ENCODE measurements around the gene TRAM2.

TRAM2 gene

DNA sequence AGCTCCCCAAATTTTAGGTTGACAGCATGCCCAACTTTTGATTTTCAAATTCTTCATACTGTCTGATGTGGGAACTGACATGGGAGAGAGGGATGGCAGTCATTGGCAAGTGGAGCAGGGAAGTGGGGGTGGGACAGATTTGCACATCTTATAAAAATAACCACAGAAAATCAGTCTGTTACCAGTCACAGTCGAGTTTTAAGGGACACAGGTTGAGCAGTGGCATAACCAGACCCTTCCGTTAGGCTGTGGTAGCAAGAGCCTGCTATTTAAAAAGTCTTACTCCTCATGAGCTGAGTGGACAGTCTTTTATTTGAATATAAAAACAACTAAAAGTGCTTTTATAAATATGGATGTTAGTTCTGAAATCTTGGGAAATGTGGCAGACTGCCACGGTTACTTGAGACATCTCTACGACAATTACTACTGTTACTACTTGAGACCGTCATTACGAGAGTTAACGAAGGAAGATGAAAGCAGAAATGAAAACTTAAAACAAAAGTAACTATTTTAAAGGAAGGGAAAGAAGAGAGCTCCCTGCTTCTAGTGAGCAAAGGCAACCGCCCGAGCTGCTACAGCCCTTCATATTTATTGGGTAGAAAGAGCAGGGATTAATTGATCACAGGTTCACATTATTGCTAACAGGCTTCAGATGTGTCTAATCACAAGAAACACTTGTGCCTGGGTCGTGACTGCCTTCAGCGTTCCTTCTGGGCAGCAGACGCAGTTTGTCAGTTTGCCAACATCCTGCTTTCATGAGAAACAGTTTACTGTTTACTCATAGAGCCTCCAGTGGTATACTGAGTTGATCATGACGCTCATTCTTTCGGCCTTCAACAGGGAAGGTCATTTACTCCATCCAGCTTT is 85.4 kb downstream of the TRAM2 start:
- no peak for TF ChIP-seq EZH2 (IDR thresholded peaks at IDR 0.05; ENCODE audit: borderline replicate concordance, low read length)
- TF ChIP-seq, protein P1, sequence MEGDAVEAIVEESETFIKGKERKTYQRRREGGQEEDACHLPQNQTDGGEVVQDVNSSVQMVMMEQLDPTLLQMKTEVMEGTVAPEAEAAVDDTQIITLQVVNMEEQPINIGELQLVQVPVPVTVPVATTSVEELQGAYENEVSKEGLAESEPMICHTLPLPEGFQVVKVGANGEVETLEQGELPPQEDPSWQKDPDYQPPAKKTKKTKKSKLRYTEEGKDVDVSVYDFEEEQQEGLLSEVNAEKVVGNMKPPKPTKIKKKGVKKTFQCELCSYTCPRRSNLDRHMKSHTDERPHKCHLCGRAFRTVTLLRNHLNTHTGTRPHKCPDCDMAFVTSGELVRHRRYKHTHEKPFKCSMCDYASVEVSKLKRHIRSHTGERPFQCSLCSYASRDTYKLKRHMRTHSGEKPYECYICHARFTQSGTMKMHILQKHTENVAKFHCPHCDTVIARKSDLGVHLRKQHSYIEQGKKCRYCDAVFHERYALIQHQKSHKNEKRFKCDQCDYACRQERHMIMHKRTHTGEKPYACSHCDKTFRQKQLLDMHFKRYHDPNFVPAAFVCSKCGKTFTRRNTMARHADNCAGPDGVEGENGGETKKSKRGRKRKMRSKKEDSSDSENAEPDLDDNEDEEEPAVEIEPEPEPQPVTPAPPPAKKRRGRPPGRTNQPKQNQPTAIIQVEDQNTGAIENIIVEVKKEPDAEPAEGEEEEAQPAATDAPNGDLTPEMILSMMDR (IDR thresholded peaks at IDR 0.05; ENCODE audit: low read length) = no peak
- H3K4me1 ChIP-seq (ENCODE audit: insufficient read depth, low read length, severe bottlenecking) = peaks cover 46% of the 10 kb centered on the region
- H3K9ac ChIP-seq (ENCODE audit: low read length) = peak overlapping the region; percentile 31; the same call in 1 of the 2 replicates
- peak overlapping the region; percentile 53 for H3K27ac ChIP-seq (ENCODE audit: low read depth, low read length, poor library complexity, severe bottlenecking)
- H3K9me3 ChIP-seq (ENCODE audit: low read length) = no peaks in the 10 kb centered on the region
- H3K79me2 ChIP-seq (ENCODE audit: insufficient read depth, low read length) = no peaks in the 10 kb centered on the region
- H3F3A ChIP-seq (ENCODE audit: insufficient read depth, low read length) = no peaks in the 10 kb centered on the region
- H3K36me3 ChIP-seq (ENCODE audit: insufficient read depth, low read length) = peaks cover 11% of the 10 kb centered on the region; the same call in 1 of the 2 replicates
- no peaks in the 10 kb centered on the region for H3K27me3 ChIP-seq (ENCODE audit: insufficient read depth, low read length)
- H2AFZ ChIP-seq (ENCODE audit: low read length) = peak overlapping the region; percentile 49; the same call in 1 of the 2 replicates
- H3K9me2 ChIP-seq (ENCODE audit: low read depth, low read length) = no peaks in the 10 kb centered on the region
- no peaks in the 10 kb centered on the region for H4K20me1 ChIP-seq (ENCODE audit: insufficient read depth, low read length)
- peak overlapping the region; percentile 33 for H3K4me2 ChIP-seq (ENCODE audit: low read length)
- H3K4me3 ChIP-seq (ENCODE audit: low read depth, low read length, poor library complexity, severe bottlenecking) = no peak overlapping the region

DNA sequence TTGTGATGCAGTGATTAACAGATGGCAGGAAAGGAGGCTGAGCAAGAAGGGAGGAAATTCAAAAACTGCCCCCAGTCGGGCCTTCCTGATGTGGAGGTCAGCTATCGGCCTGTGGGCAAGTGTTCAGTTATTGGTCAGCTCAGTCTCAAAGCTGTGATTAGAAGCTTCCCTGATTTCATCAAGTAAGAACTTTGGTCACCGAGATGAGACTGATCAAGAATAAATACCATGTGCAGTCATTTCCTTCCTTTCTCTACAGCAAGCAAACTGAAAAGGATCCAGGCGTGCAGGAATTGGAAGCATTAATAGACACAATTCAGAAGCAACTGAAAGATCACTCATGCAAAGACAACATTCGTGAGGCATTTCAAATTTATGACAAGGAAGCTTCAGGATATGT is 87.0 kb downstream of the TRAM2 start:
- H3K9ac ChIP-seq (ENCODE audit: low read length) = no peak overlapping the region
- H3K79me2 ChIP-seq (ENCODE audit: insufficient read depth, low read length) = no peaks in the 10 kb centered on the region
- no peak overlapping the region for H3K4me3 ChIP-seq (ENCODE audit: low read depth, low read length, poor library complexity, severe bottlenecking)
- TF ChIP-seq EZH2 (IDR thresholded peaks at IDR 0.05; ENCODE audit: borderline replicate concordance, low read length) = no peak
- TF ChIP-seq, protein P1 (IDR thresholded peaks at IDR 0.05; ENCODE audit: low read length) = no peak
- H3K9me2 ChIP-seq (ENCODE audit: low read depth, low read length) = no peaks in the 10 kb centered on the region
- H3K27me3 ChIP-seq (ENCODE audit: insufficient read depth, low read length) = no peaks in the 10 kb centered on the region
- no peak overlapping the region for H3K27ac ChIP-seq (ENCODE audit: low read depth, low read length, poor library complexity, severe bottlenecking)
- no peak overlapping the region for H3K4me2 ChIP-seq (ENCODE audit: low read length)
- H3K36me3 ChIP-seq (ENCODE audit: insufficient read depth, low read length) = peaks cover 4% of the 10 kb centered on the region; the same call in 1 of the 2 replicates
- no peaks in the 10 kb centered on the region for H4K20me1 ChIP-seq (ENCODE audit: insufficient read depth, low read length)
- H2AFZ ChIP-seq (ENCODE audit: low read length) = no peak overlapping the region
- no peaks in the 10 kb centered on the region for H3F3A ChIP-seq (ENCODE audit: insufficient read depth, low read length)
- H3K9me3 ChIP-seq (ENCODE audit: low read length) = no peaks in the 10 kb centered on the region
- peaks cover 35% of the 10 kb centered on the region for H3K4me1 ChIP-seq (ENCODE audit: insufficient read depth, low read length, severe bottlenecking)

DNA sequence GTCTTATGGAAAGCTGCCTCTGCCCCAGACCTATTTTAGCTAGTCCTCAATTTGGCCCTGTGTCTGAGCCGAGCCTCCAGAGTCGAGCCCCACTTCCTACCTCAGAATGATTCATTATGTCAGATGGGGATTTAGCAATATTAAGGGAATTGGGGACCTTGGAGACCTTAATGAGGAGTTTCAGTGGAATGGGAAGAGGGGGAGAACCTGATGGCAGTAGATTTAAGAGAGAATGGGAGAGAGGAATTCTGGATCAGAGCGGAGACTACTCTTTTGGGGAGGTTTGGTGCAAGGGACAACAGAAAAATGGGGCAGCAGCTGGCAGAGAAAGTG is 93.2 kb downstream of the TRAM2 start:
- H3F3A ChIP-seq (ENCODE audit: insufficient read depth, low read length) = no peaks in the 10 kb centered on the region
- no peaks in the 10 kb centered on the region for H3K79me2 ChIP-seq (ENCODE audit: insufficient read depth, low read length)
- no peaks in the 10 kb centered on the region for H4K20me1 ChIP-seq (ENCODE audit: insufficient read depth, low read length)
- H3K27me3 ChIP-seq (ENCODE audit: insufficient read depth, low read length) = no peaks in the 10 kb centered on the region
- H3K4me3 ChIP-seq (ENCODE audit: low read depth, low read length, poor library complexity, severe bottlenecking) = no peak overlapping the region
- no peak overlapping the region for H3K4me2 ChIP-seq (ENCODE audit: low read length)
- no peaks in the 10 kb centered on the region; the same call in 1 of the 2 replicates for H3K36me3 ChIP-seq (ENCODE audit: insufficient read depth, low read length)
- no peaks in the 10 kb centered on the region for H3K9me3 ChIP-seq (ENCODE audit: low read length)
- no peak overlapping the region for H3K9ac ChIP-seq (ENCODE audit: low read length)
- H3K4me1 ChIP-seq (ENCODE audit: insufficient read depth, low read length, severe bottlenecking) = no peaks in the 10 kb centered on the region
- no peaks in the 10 kb centered on the region for H3K9me2 ChIP-seq (ENCODE audit: low read depth, low read length)
- no peak overlapping the region for H2AFZ ChIP-seq (ENCODE audit: low read length)
- no peak overlapping the region for H3K27ac ChIP-seq (ENCODE audit: low read depth, low read length, poor library complexity, severe bottlenecking)
- TF ChIP-seq, protein P1 (IDR thresholded peaks at IDR 0.05; ENCODE audit: low read length) = no peak
- TF ChIP-seq EZH2 (IDR thresholded peaks at IDR 0.05; ENCODE audit: borderline replicate concordance, low read length) = no peak

Measured in OCI-LY1 (cell line).